ENCODE data around the gene TMEM25.

Gene TMEM25

GRCh38 chr11:118581057-118581456 is 50.1 kb downstream of the TMEM25 start:
- DNase-seq: no peak
